ENCODE measurements around the gene STAC2.

The STAC2 gene

GRCh38 chr17:39209317-39210092, 16.2 kb downstream of the STAC2 start:
- DNase-seq: peak in 3 of 4 experiments; percentile 40 to 66 (median 48)

- no peak for DNase-seq
Measured at GRCh38 chr17:39208893-39209292, 16.9 kb downstream of the STAC2 start.

- DNase-seq: peak in 1 of 4 experiments; percentile 20
Measured at GRCh38 chr17:39208136-39208535, 17.6 kb downstream of the STAC2 start.

- DNase-seq: no peak
Measured at GRCh38 chr17:39205112-39205526, 20.6 kb downstream of the STAC2 start.

- no peak for DNase-seq
Measured at GRCh38 chr17:39204245-39204644, 21.5 kb downstream of the STAC2 start.

- DNase-seq: no peak
Measured at GRCh38 chr17:39200957-39201510, 24.7 kb downstream of the STAC2 start.

- DNase-seq: peak; percentile 50 to 71 (median 66)
Measured at GRCh38 chr17:39200070-39200879, 25.5 kb downstream of the STAC2 start, which contains the start of gene RPL19. RPL19 (plus strand) TSS chr17:39200283; CDS start chr17:39200345, 62 bp downstream.

- peak; percentile 50 to 74 (median 64) for DNase-seq
Measured at GRCh38 chr17:39199820-39200069, 26.0 kb downstream of the STAC2 start.

GRCh38 chr17:39198186-39198566, 27.6 kb downstream of the STAC2 start:
- DNase-seq: no peak

GRCh38 chr17:39197380-39198185, 28.2 kb downstream of the STAC2 start, which contains the start of gene CACNB1:
CACNB1 (minus strand) TSS chr17:39197669; CDS start chr17:39197495, 174 bp downstream.
- peak; percentile 25 to 65 (median 36) for DNase-seq

- peak in 1 of 4 experiments; percentile 11 for DNase-seq
Measured at GRCh38 chr17:39196808-39197291, 28.9 kb downstream of the STAC2 start.

GRCh38 chr17:39196241-39196807, 29.4 kb downstream of the STAC2 start:
- DNase-seq: no peak

GRCh38 chr17:39195568-39196160, 30.1 kb downstream of the STAC2 start:
- no peak for DNase-seq

GRCh38 chr17:39194985-39195524, 30.7 kb downstream of the STAC2 start:
- DNase-seq: no peak

- no peak for DNase-seq
Measured at GRCh38 chr17:39194089-39194984, 31.4 kb downstream of the STAC2 start.

- no peak for DNase-seq
Measured at GRCh38 chr17:39193346-39193745, 32.4 kb downstream of the STAC2 start.

- no peak for DNase-seq
Measured at GRCh38 chr17:39192901-39193300, 32.8 kb downstream of the STAC2 start.

- no peak for DNase-seq
Measured at GRCh38 chr17:39191750-39192510, 33.8 kb downstream of the STAC2 start.

- no peak for DNase-seq
Measured at GRCh38 chr17:39187152-39187830, 38.5 kb downstream of the STAC2 start.
